ENCODE measurements around the gene TMBIM1.

GRCh38 chr2:218286570-218287459 is 5.5 kb downstream of the TMBIM1 start:
- TF ChIP-seq CTCF (IDR thresholded peaks at IDR 0.05; ENCODE audit: low read depth, low read length) (no peak), POLR2A (IDR thresholded peaks at IDR 0.05; ENCODE audit: extremely low read depth, insufficient read length) (peak; percentile 19), MYC (IDR thresholded peaks at IDR 0.05; ENCODE audit: low read depth, low read length) (peak; percentile 39; the same call in 1 of the 2 replicates)
- TF ChIP-seq, protein P1, sequence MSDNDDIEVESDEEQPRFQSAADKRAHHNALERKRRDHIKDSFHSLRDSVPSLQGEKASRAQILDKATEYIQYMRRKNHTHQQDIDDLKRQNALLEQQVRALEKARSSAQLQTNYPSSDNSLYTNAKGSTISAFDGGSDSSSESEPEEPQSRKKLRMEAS (IDR thresholded peaks at IDR 0.05; ENCODE audit: low read depth, low read length) = peak; percentile 28; the same call in 1 of the 2 replicates

All from NB4 (cell line).